HL-60/S4 (cell line): ENCODE measurements around the gene MED1.
"Not testable (repeated sequence)": the region's sequence is repeated elsewhere in the genome, so short reads cannot be mapped to it uniquely, and the experiment has no call there.

Experiments used
- in situ Hi-C: fragments of 300-500 bp; cut with MboI; formaldehyde crosslinking; loops from 2 replicates; pipeline ENCODE4 v1.14.3; 2022; ENCODE audit warnings: low sequenced_read_pairs

The MED1 gene

DNA sequence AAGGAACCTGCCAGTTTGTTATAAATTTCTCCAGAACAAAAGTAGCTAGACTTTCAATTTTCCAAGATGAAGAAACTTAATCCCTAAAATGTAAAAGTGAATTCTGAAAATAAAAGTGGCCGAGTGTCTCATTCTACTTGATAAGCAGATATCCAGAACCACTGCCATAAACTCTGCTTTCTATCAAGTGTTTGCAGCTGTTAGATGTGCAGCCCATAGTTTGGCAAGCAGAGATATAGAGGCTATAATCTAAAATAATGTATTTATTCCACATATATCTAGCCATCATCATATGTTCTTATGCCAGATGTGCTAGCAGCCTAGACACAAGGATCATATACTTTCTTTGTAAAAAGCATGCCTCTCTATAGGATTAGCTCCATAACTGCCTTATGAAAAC, 34.9 kb downstream of the MED1 start:
- in situ Hi-C loops, result no loop called here

GRCh38 chr17:39410279-39410678, 40.8 kb downstream of the MED1 start:
- in situ Hi-C loops, result no loop called here

DNA sequence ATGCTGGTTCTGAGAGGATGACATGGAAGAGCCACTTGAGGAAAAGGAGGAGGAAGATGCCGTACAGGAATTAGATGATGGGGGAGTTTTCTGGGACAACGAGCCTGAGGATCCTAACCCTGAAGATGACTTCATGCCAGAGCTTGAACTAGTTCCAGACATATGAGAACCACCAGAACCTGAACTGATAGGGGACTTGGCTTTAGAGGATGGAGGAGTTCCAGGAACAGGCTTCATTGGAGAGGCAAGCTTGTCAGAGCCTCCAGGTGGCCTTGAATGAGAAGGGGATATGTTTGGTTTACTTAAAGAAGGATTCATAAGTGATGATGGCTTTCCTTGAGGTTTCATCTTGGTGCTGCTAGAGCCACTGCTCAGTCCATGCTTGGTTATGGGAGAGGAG, 42.7 kb downstream of the MED1 start:
- in situ Hi-C loops, result no loop called here

DNA sequence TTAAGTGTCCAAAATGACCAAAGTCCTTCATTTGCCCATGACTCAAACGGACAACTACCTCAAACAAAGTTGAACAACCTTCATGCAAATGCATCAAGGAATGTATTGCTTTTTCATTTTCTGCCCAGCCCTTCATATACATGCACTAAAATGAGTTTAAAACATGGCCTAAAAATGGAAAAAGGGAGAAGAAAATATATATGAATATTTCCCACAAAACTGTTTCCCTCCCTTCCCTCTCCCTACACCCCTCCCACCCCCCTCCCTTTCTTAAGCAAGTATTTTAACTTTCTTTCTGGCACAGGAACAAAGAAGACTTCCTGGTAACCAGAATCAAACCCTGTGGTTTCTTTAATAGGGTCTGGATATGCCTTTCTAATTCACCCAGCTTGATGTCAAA, 44.1 kb downstream of the MED1 start:
- in situ Hi-C loops, result no loop called here

GRCh38 chr17:39405436-39405835, 45.6 kb downstream of the MED1 start:
- in situ Hi-C loops, result no loop called here

- in situ Hi-C loops, result no loop called here
Observed at GRCh38 chr17:39404542-39405378, 46.3 kb downstream of the MED1 start.

GRCh38 chr17:39402890-39403605, 48.0 kb downstream of the MED1 start:
- in situ Hi-C loops, result no loop called here

DNA sequence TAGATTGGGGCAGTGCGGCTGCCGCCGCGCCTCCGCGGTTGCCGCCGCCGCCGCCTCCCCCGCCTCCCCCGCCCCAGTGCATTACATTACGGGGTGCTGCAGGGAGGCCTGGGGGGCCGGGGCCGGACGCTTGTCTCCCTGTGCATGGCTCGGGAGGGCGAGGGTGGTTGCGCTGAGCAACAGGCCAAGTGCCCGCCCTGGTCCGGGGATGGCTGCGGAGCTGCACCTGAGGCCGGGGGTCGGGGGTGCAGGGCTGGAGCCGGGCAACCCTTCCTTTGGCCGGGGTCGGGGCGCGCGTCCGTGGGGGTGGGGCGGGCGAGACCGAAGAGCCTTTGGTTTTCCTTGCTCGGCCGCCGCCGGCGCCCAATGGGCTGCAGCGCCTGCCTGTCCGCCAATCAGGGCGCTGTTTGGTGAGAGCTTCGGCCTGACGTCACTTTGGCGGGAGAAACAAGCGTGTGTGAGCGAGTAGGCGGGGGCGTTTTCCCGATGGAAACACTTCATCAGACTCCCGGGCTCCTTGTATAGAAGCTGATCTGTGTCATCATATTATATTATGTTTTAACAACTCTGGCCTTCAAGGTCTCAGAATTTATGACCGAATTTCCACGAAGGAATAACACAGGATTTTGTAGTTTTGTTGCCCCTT, 48.7 kb downstream of the MED1 start:
- in situ Hi-C loops, result no loop called here

DNA sequence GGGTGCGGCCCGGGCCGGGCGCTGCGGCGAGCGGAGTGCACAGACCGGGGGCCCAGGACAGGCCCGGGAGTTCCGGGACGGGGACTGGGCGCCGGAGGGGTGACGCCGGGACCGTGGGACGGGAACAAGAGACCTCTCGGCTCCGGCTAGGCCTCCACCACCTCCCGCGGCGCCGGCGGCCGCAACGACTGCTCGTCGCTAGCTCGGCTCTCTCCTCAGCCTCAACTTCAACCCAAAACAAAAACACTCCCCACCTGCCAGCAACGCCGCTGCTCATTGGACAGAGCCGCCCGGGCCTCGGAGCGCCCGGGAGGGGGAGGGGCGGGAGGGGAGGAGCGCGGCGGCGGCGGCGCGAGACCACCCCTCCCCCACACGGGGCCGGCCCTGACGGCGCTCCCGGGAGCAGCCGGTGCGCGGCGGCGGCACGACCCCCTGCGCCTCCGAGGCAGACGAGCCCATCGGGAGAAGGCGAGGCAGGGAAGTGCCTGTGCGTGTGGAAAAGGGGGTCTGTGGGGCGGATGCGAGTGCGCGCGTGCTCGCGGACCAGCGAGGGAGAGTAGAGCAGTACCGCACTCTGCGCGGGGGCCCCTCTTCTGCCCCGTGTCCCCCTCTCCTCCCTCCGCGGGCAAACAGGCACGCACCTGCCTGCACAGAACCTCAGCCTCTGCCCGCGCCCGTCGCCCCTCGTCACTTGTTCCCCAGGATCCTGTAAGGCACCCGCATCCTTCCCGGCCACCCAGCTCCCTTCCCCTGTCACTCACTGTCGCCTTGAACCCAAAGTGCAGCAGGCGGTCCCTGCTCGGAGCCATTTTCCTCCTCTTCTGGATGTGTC, 49.4 kb downstream of the MED1 start, which contains the start of gene FBXL20:
TSS of gene FBXL20 (minus strand) at position 215 of the 832 bp plus-strand sequence. CDS start 224 bp downstream, outside the sequence.
- in situ Hi-C loops, result no loop called here

- in situ Hi-C loops, result no loop called here
Observed at GRCh38 chr17:39400547-39401411, 50.3 kb downstream of the MED1 start.

- in situ Hi-C loops, result no loop called here
Observed at GRCh38 chr17:39399791-39400190, 51.3 kb downstream of the MED1 start.

GRCh38 chr17:39393736-39394135, 57.3 kb downstream of the MED1 start:
- in situ Hi-C loops, result no loop called here

GRCh38 chr17:39391448-39391847, 59.6 kb downstream of the MED1 start:
- in situ Hi-C loops, result no loop called here

DNA sequence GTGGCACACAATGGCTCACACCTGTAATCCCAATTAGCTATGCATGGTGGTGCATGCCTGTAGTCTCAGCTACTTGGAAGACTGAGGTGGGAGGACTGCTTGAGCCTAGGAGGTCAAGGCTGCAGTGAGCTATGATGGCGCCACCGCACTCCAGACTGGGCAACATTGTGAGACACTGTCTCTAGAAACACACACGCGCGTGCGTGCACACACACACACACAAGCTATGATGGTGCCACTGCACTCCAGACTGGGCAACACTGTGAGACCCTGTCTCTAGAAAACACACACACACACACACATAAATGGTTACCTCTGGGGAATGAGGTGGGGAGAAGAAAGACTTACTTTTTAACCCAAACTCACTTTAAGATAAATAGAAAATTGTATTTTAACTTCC, 66.0 kb downstream of the MED1 start:
- in situ Hi-C loops, result no loop called here

DNA sequence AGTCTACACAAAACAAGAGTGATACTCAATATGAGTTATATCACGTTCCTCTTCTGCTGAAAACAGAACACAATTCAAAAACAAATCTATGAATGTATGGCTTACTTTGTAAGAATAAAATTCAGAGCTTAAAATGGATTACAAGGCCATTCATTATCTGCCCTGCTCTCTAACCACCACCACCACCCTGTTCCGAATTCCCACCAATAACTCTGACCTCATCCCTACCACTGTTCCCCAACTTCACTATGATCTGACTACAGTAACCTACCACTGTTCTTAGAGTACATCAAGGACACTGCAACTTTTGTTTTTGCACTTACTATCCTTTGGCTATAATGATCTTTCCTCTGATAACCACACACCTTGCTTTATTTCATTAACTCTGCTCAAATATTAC, 70.9 kb downstream of the MED1 start:
- in situ Hi-C loops, result no loop called here

DNA sequence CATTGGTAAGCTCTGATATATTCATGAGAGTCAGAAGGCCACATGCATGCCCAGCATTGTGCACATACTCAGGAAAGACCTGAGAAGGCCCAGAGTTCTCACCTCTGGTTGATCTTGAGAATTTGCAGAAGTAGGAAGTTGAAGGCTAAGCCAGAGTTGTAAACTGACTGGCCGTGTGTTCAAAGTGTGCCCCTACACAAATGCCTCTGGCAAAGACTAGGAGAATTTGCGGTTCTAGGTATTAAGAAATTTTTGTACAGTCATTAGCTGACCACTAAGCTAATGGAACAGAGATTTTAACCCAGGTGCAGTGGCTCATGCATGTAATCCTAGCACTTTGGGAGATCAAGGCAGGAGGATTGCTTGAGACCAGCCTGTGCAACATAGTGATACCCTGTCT, 74.6 kb downstream of the MED1 start:
- in situ Hi-C loops, result no loop called here

- in situ Hi-C loops, result not testable (repeated sequence)
Observed at GRCh38 chr17:39367805-39368204, 83.3 kb downstream of the MED1 start.

- in situ Hi-C loops, result no loop called here
Observed at GRCh38 chr17:39365872-39366271, 85.2 kb downstream of the MED1 start.

- in situ Hi-C loops, result no loop called here
Observed at GRCh38 chr17:39365242-39365641, 85.8 kb downstream of the MED1 start.
